ENCODE data around the gene PPP1R9A. TPM values are rescaled to one million over a fixed set of nuclear protein-coding genes. Genes with fewer than 3 reads are reported as not detected.
A peak's percentile ranks its signal among the peaks of the same experiment; 100 is the strongest.

PPP1R9A gene
- total RNA-seq, 1 experiment from 2014 or later = 6.3 TPM

DNA sequence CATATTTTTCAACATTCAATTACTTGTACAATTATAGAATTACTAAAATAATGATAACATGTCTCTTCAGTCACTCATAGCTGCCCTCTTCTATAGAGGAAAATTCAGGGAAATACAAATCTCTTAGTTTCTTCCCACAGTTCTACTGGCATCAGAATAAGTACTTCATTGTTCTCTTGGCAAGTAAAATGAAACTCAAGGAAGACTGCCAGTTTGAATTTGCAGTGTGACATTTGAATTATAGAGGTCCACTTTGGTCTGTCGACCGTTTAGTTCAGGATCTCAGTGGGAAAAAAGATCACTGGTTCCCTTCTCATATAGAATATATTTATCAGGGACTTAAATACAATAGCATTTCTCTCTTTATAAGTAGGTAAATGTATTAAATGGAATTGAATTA lies 302.4 kb downstream of the PPP1R9A start:
- intact Hi-C loops (cut with micrococcal nuclease) = no loop called here
- Mint-ChIP-seq H3K36me3 (ENCODE audit: insufficient read depth, unreplicated experiment) (no peaks in the 10 kb centered on the region), H3K27me3 (ENCODE audit: insufficient read depth, unreplicated experiment) (peaks cover 6% of the 10 kb centered on the region), H3K9me3 (ENCODE audit: unreplicated experiment) (no peaks in the 10 kb centered on the region), H3K4me1 (ENCODE audit: insufficient read depth, unreplicated experiment) (peaks cover 14% of the 10 kb centered on the region), H3K4me3 (ENCODE audit: unreplicated experiment) (no peak overlapping the region), H3K27ac (ENCODE audit: low read depth, unreplicated experiment) (no peak overlapping the region)
- CTCF ChIA-PET = interaction anchor here (0.7 kb wide), 1 partner anchor 232 kb away, joined by 3 read pairs; no protein-coding TSS in a partner anchor
- POLR2A ChIA-PET = no interaction called here
- DNase-seq (ENCODE audit: unreplicated experiment) = no peak
- BruUV-seq (replicated peaks) = no TSS peak
- TF ChIP-seq, protein P1, sequence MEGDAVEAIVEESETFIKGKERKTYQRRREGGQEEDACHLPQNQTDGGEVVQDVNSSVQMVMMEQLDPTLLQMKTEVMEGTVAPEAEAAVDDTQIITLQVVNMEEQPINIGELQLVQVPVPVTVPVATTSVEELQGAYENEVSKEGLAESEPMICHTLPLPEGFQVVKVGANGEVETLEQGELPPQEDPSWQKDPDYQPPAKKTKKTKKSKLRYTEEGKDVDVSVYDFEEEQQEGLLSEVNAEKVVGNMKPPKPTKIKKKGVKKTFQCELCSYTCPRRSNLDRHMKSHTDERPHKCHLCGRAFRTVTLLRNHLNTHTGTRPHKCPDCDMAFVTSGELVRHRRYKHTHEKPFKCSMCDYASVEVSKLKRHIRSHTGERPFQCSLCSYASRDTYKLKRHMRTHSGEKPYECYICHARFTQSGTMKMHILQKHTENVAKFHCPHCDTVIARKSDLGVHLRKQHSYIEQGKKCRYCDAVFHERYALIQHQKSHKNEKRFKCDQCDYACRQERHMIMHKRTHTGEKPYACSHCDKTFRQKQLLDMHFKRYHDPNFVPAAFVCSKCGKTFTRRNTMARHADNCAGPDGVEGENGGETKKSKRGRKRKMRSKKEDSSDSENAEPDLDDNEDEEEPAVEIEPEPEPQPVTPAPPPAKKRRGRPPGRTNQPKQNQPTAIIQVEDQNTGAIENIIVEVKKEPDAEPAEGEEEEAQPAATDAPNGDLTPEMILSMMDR (IDR thresholded peaks at IDR 0.05; ENCODE audit: unreplicated experiment) = no peak

DNA sequence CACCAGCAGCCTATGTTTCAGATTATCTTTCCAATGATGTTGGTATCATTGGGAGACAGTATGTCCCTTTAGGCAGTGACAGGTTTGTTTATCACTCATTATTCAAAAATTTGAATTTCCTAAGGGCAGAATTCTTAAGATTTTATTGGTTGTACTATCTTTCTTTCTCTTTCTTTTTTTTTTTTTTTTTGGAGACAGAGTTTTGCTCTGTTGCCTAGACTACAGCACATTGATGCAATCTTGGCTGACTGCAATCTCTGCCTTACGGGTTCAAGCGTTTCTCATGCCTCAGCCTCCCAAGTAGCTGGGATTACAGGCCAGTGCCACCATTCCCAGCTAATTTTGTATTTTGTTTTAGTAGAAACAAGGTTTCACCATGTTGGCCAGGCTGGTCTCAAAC lies 305.8 kb downstream of the PPP1R9A start:
- no peaks in the 10 kb centered on the region for H3K27me3 Mint-ChIP-seq (ENCODE audit: insufficient read depth, unreplicated experiment)
- H3K36me3 Mint-ChIP-seq (ENCODE audit: insufficient read depth, unreplicated experiment) = no peaks in the 10 kb centered on the region
- CTCF ChIA-PET = no interaction called here
- TF ChIP-seq, protein P1 (IDR thresholded peaks at IDR 0.05; ENCODE audit: unreplicated experiment) = no peak
- BruUV-seq (replicated peaks) = no TSS peak
- intact Hi-C loops (cut with micrococcal nuclease) = no loop called here
- POLR2A ChIA-PET = no interaction called here
- DNase-seq (ENCODE audit: unreplicated experiment) = no peak
- no peak overlapping the region for H3K27ac Mint-ChIP-seq (ENCODE audit: low read depth, unreplicated experiment)
- H3K4me1 Mint-ChIP-seq (ENCODE audit: insufficient read depth, unreplicated experiment) = peaks cover 7% of the 10 kb centered on the region
- H3K4me3 Mint-ChIP-seq (ENCODE audit: unreplicated experiment) = no peak overlapping the region
- H3K9me3 Mint-ChIP-seq (ENCODE audit: unreplicated experiment) = no peaks in the 10 kb centered on the region

DNA sequence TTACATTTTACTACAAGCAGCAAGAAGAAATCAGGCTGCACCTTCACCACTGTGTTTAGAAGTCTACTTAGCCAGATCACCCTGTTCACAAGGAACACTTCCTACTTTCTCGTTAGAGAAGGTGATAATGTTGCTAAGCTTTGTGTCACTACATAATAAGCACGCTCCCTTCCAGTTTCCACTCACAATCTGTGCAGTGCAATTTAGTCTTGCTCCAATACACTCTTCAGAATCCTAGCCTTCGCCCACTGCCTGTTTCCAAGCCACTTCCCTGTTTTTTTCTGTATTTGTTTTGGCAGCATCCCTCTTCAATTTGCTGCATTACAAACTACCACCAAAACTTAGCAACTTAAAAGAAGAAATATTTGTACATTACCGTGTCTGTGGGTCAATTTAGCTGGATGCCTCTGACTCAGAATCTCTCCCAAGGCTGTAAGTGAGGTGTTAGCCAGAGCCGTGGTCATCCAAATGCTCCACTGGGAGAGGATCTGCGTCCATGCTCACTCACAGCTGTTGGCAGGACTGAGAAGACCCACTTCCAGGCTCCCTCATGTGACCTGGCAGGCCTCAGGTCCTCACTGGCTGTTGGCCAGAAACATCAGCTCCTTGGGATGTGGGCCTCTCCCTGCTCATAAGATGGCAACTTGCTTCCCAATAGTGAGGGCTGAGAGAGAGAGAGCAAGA lies 306.6 kb downstream of the PPP1R9A start:
- CTCF ChIA-PET = interaction anchor here (1.2 kb wide), 1 partner anchor 33 kb away, joined by 3 read pairs; no protein-coding TSS in a partner anchor
- Mint-ChIP-seq H3K4me3 (ENCODE audit: unreplicated experiment) (no peak overlapping the region), H3K27ac (ENCODE audit: low read depth, unreplicated experiment) (no peak overlapping the region)

GRCh38 chr7:95219721-95220120 lies 312.3 kb downstream of the PPP1R9A start:
- no peak overlapping the region for H3K27ac Mint-ChIP-seq (ENCODE audit: low read depth, unreplicated experiment)
- no peaks in the 10 kb centered on the region for H3K9me3 Mint-ChIP-seq (ENCODE audit: unreplicated experiment)
- no peaks in the 10 kb centered on the region for H3K4me1 Mint-ChIP-seq (ENCODE audit: insufficient read depth, unreplicated experiment)
- no TSS peak for BruUV-seq (replicated peaks)
- POLR2A ChIA-PET = no interaction called here
- H3K27me3 Mint-ChIP-seq (ENCODE audit: insufficient read depth, unreplicated experiment) = no peaks in the 10 kb centered on the region
- H3K36me3 Mint-ChIP-seq (ENCODE audit: insufficient read depth, unreplicated experiment) = no peaks in the 10 kb centered on the region
- DNase-seq (ENCODE audit: unreplicated experiment) = no peak
- TF ChIP-seq, protein P1 (IDR thresholded peaks at IDR 0.05; ENCODE audit: unreplicated experiment) = no peak
- intact Hi-C loops (cut with micrococcal nuclease) = no loop called here
- no peak overlapping the region for H3K4me3 Mint-ChIP-seq (ENCODE audit: unreplicated experiment)
- CTCF ChIA-PET = interaction anchor here (1.0 kb wide), 1 partner anchor 770 kb away, joined by 3 read pairs; no protein-coding TSS in a partner anchor

More for the DNA sequence above, 306.6 kb downstream of the PPP1R9A start:
- peak; percentile 39 for DNase-seq (ENCODE audit: unreplicated experiment)
- H3K27me3 Mint-ChIP-seq (ENCODE audit: insufficient read depth, unreplicated experiment) = no peaks in the 10 kb centered on the region
- intact Hi-C loops (cut with micrococcal nuclease) = no loop called here
- BruUV-seq (replicated peaks) = no TSS peak
- H3K4me1 Mint-ChIP-seq (ENCODE audit: insufficient read depth, unreplicated experiment) = peaks cover 7% of the 10 kb centered on the region
- TF ChIP-seq, protein P1 (IDR thresholded peaks at IDR 0.05; ENCODE audit: unreplicated experiment) = no peak
- H3K36me3 Mint-ChIP-seq (ENCODE audit: insufficient read depth, unreplicated experiment) = no peaks in the 10 kb centered on the region
- POLR2A ChIA-PET = interaction anchor here (0.7 kb wide), 1 partner anchor 332 kb away, joined by 3 read pairs; no protein-coding TSS in a partner anchor
- no peaks in the 10 kb centered on the region for H3K9me3 Mint-ChIP-seq (ENCODE audit: unreplicated experiment)
